SK-N-SH (cell line): ENCODE measurements around the gene SH3RF2.

Source experiments
- CTCF ChIP-seq: fragments of 200-600 bp; sonication (generic); IDR thresholded peaks from 2 replicates; pipeline ENCODE4 v1.6.1; 2017; ENCODE audit warnings: antibody characterized with exemption, mild to moderate bottlenecking, moderate library complexity
- EP300 ChIP-seq, 2 experiments: IDR thresholded peaks; 2 replicates each; pipeline versions ENCODE4 v1.4.0 to v1.6.1; 2012; ENCODE audit warnings: borderline replicate concordance in 1 of 2, low read depth in 1 of 2, low read length in 1 of 2
- GABPA ChIP-seq: IDR thresholded peaks from 2 replicates; pipeline ENCODE4 v1.4.0; 2012; ENCODE audit warnings: low read depth, mild to moderate bottlenecking
- MXI1 ChIP-seq: IDR thresholded peaks from 2 replicates; pipeline ENCODE4 v1.6.1; 2012; ENCODE audit warnings: mild to moderate bottlenecking, low read depth, low read length, improper control_type of control experiment
- POLR2AphosphoS5 ChIP-seq: IDR thresholded peaks from 2 replicates; pipeline ENCODE4 v1.6.1; 2012; ENCODE audit warnings: low read depth, low read length
- RAD21 ChIP-seq: IDR thresholded peaks from 2 replicates; pipeline ENCODE4 v1.6.1; 2012; ENCODE audit warnings: mild to moderate bottlenecking, low read length
- RFX5 ChIP-seq: IDR thresholded peaks from 2 replicates; pipeline ENCODE4 v1.6.1; 2012; ENCODE audit warnings: mild to moderate bottlenecking, improper control_type of control experiment, low read length
- RXRA ChIP-seq: IDR thresholded peaks from 2 replicates; pipeline ENCODE4 v1.4.0; 2012; ENCODE audit warnings: low read depth, mild to moderate bottlenecking, borderline replicate concordance
- SIN3A ChIP-seq: IDR thresholded peaks from 2 replicates; pipeline ENCODE4 v1.6.1; 2012; ENCODE audit warnings: low read depth, mild to moderate bottlenecking, low read length, moderate library complexity, borderline replicate concordance
- TCF12 ChIP-seq: IDR thresholded peaks from 2 replicates; pipeline ENCODE4 v1.4.0; 2012
- USF2 ChIP-seq: fragments of 150-350 bp; IDR thresholded peaks from 2 replicates; pipeline ENCODE4 v1.6.1; 2017; ENCODE audit warnings: antibody characterized with exemption, low read length, low read depth, borderline replicate concordance
- YY1 ChIP-seq: IDR thresholded peaks from 2 replicates; pipeline ENCODE4 v1.4.0; 2012; ENCODE audit warnings: low read depth, mild to moderate bottlenecking

- no peak for TF ChIP-seq USF2
- no peak for TF ChIP-seq POLR2AphosphoS5
- TF ChIP-seq GABPA = no peak
- no peak for TF ChIP-seq CTCF
- no peak for TF ChIP-seq EP300 (IDR thresholded peaks at IDR 0.05; ENCODE audit: borderline replicate concordance in 1 of 2, low read depth in 1 of 2, low read length in 1 of 2)
- no peak for TF ChIP-seq MXI1
- no peak for TF ChIP-seq RXRA
- TF ChIP-seq TCF12 = no peak
- TF ChIP-seq RFX5 = no peak
- no peak for TF ChIP-seq YY1
- no peak for TF ChIP-seq SIN3A
- TF ChIP-seq RAD21 = no peak
Observed at GRCh38 chr5:146107901-146108300, 171.5 kb downstream of the SH3RF2 start.
